ENCODE data around the gene LBX1.

DNA sequence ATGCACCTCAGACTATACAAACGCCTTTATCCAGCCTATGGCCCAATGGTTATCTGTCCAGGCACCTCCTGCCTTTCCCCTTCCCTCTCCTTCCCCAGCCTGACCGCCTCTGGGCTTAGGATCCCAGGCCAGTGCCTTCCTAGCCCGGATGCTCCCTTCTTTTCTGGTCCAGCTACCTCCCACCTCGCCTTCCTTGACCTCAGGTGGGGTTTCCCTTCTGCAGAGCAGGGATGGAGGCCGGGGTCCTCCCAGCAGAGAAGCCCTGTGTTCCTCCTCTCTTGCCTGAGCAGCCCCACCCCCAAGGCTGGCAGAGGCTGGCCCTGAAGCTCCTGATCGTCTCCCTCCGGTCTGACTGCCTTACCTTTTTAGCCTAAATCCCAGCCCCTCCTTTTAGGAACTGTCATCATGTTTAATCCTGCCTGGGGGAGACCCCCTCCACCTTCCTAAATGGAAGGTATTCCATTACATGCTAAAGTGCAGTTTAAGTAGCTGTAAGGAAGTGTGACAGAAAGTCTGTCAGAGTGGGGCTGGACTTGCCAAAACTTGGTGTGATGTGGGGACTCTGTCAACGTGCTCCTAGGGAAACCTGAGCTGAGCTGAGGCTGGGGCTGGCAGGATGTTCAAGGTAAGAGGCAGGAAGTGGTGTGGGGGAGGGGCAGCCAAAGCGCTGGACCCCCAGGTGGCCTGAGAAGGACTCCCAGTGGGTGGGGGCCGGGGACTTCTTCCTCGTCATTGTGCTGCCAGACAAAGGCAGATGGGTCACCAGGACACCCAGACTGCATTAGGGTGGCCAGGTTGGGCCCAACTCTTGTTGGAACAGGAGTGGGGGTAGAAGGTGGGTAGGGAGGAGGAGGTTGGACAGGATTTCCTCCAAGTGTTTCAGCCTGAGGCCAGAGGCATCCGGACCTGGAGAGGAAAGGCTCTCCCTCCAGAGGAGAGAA, 39.5 kb downstream of the LBX1 start:
- TF ChIP-seq POLR2AphosphoS5 (IDR thresholded peaks at IDR 0.05; ENCODE audit: insufficient read depth, low read depth, low read length), result no peak
- no peak for TF ChIP-seq CTCF (IDR thresholded peaks at IDR 0.05; ENCODE audit: extremely low read depth in 1 of 2, insufficient read depth in 1 of 2, low read depth in 1 of 2, low read length in 2 of 2)
